Brain microvascular endothelial cell (primary cell): Measurements from ENCODE around the gene MAT2B.
"Not testable (repeated sequence)": the region's sequence is repeated elsewhere in the genome, so short reads cannot be mapped to it uniquely, and the experiment has no call there.

Source experiments
- DNase-seq: peaks from one replicate; pipeline ENCODE4 v3.0.0-alpha.2; 2020
- H3K27ac ChIP-seq: fragments of 250-450 bp; sonication (Bioruptor Pico); 2 replicates; pipeline ENCODE4 v1.5.1; 2020; ENCODE audit warnings: mild to moderate bottlenecking, moderate library complexity
- H3K27me3 ChIP-seq: fragments of 250-450 bp; sonication (Bioruptor Pico); replicated peaks from 2 replicates; pipeline ENCODE4 v1.5.1; 2020; ENCODE audit warnings: mild to moderate bottlenecking
- H3K36me3 ChIP-seq: fragments of 250-450 bp; sonication (Bioruptor Pico); replicated peaks from 2 replicates; pipeline ENCODE4 v1.5.1; 2020; ENCODE audit warnings: mild to moderate bottlenecking
- H3K4me3 ChIP-seq: 2 replicates; pipeline ENCODE4 v1.5.1; 2011; ENCODE audit warnings: low read depth, mild to moderate bottlenecking, control low read depth, low read length, moderate library complexity
- CTCF ChIP-seq: IDR thresholded peaks from 2 replicates; pipeline ENCODE4 v1.5.1; 2011; ENCODE audit warnings: low read depth, mild to moderate bottlenecking, moderate library complexity, low read length, control low read depth, inconsistent platforms; ENCODE audit errors: missing control alignments
- in situ Hi-C: cut with HindIII; loops from 2 replicates; pipeline ENCODE4 v1.10.0; 2017; ENCODE audit warnings: low sequenced_read_pairs, low pct_ligation_motif_present

MAT2B gene

DNA sequence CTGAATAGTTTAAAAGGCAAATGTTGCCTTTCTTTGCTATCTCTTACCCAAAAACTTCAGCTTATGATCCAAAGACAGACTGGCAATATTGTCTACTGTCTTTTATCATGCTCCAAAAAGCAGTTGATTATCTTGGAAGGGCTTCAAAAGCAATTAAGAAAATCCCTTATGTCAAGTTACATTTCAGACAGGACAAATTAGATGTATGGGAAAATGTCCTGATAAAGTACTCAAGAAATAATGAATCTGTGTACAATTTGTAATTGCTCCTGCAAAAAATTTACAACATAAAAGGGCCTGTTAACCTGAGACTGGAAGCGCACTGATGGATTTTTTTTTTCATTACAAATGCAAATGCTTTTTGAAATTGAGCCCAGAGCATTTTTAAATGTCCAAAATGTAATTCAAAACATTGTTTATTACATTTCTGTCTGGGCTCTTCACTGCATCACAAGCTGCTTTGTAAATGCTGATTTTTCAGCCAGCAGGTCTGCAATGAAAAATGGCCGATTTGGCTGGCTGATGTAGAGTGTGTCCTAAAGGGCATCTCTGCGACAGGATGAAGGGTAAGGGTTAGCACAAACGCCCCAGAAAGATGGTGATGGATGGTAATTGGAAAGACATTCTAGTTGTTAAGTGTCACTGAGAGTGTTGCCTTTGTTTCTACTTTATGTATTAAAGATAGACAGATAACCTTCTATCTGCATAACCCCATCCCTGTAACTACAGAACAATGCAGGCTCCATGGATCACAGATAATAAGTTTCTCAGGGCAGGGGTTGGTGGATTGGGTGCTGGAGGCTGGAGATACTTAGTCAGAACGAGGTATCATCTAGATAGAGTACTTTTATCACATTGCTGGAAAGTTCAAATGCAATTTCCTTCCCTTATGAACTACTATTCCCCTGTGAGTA lies 27.0 kb downstream of the MAT2B start:
- H3K4me3 ChIP-seq = no peak overlapping the region
- no peaks in the 10 kb centered on the region for H3K27me3 ChIP-seq
- no peak overlapping the region for H3K27ac ChIP-seq
- DNase-seq = no peak
- no peak for TF ChIP-seq CTCF
- in situ Hi-C loops = no loop called here
- H3K36me3 ChIP-seq = no peaks in the 10 kb centered on the region

- in situ Hi-C loops = no loop called here
- no peak for TF ChIP-seq CTCF
- no peaks in the 10 kb centered on the region for H3K27me3 ChIP-seq
Measured at GRCh38 chr5:163533223-163533622, 27.8 kb downstream of the MAT2B start.

GRCh38 chr5:163534492-163535094 lies 29.2 kb downstream of the MAT2B start:
- no peaks in the 10 kb centered on the region for H3K36me3 ChIP-seq
- H3K27ac ChIP-seq = no peak overlapping the region
- no peak for DNase-seq
- H3K4me3 ChIP-seq = no peak overlapping the region
- H3K27me3 ChIP-seq = no peaks in the 10 kb centered on the region
- in situ Hi-C loops = no loop called here
- TF ChIP-seq CTCF = no peak

More at GRCh38 chr5:163533223-163533622, 27.8 kb downstream of the MAT2B start:
- H3K27ac ChIP-seq = no peak overlapping the region
- H3K4me3 ChIP-seq = no peak overlapping the region
- DNase-seq = no peak
- H3K36me3 ChIP-seq = no peaks in the 10 kb centered on the region

- Histone ChIP-seq H3K27ac (no peak overlapping the region), H3K27me3 (no peaks in the 10 kb centered on the region), H3K36me3 (no peaks in the 10 kb centered on the region), H3K4me3 (no peak overlapping the region)
- in situ Hi-C loops = no loop called here
- no peak for DNase-seq
- no peak for TF ChIP-seq CTCF
Measured at GRCh38 chr5:163535290-163535689, 29.9 kb downstream of the MAT2B start.

GRCh38 chr5:163536442-163536841 lies 31.0 kb downstream of the MAT2B start:
- in situ Hi-C loops, DNase-seq: not testable (repeated sequence)

GRCh38 chr5:163540696-163541095 lies 35.3 kb downstream of the MAT2B start:
- Histone ChIP-seq H3K27ac (no peak overlapping the region), H3K4me3 (no peak overlapping the region), H3K27me3 (no peaks in the 10 kb centered on the region), H3K36me3 (no peaks in the 10 kb centered on the region)
- TF ChIP-seq CTCF = no peak
- no peak for DNase-seq
- in situ Hi-C loops = no loop called here

More at GRCh38 chr5:163536442-163536841, 31.0 kb downstream of the MAT2B start:
- H3K27me3 ChIP-seq, H3K36me3 ChIP-seq, H3K27ac ChIP-seq, H3K4me3 ChIP-seq: not testable (repeated sequence)
